Neuronal stem cell (in vitro differentiated cells): ENCODE measurements around the gene RUNDC3A.

Source experiments
- DNase-seq: peaks from one replicate; pipeline ENCODE4 v3.0.0-alpha.2; 2013; ENCODE audit warnings: low spot score
- H2AFZ ChIP-seq: one replicate; pipeline ENCODE4 v1.6.1; 2013; ENCODE audit warnings: mild to moderate bottlenecking, low read length, inconsistent platforms
- H2AK5ac ChIP-seq: 2 replicates; pipeline ENCODE4 v1.6.1; 2013; ENCODE audit warnings: low read depth, mild to moderate bottlenecking, inconsistent platforms, low read length, moderate library complexity, mixed read lengths
- H2BK120ac ChIP-seq: 2 replicates; pipeline ENCODE4 v1.6.1; 2013; ENCODE audit warnings: low read depth, mild to moderate bottlenecking, inconsistent platforms, low read length, moderate library complexity, mixed read lengths
- H2BK12ac ChIP-seq: one replicate; pipeline ENCODE4 v1.6.1; 2013; ENCODE audit warnings: low read length, inconsistent platforms
- H2BK15ac ChIP-seq: 2 replicates; pipeline ENCODE4 v1.6.1; 2013; ENCODE audit warnings: mild to moderate bottlenecking, low read length, inconsistent platforms, mixed read lengths
- H2BK5ac ChIP-seq: one replicate; pipeline ENCODE4 v1.6.1; 2013; ENCODE audit warnings: inconsistent platforms, mild to moderate bottlenecking, low read length, moderate library complexity
- H3K14ac ChIP-seq: one replicate; pipeline ENCODE4 v1.6.1; 2013; ENCODE audit warnings: low read length, inconsistent platforms
- H3K18ac ChIP-seq: 2 replicates; pipeline ENCODE4 v1.6.1; 2013; ENCODE audit warnings: low read length, inconsistent platforms
- H3K23ac ChIP-seq: 2 replicates; pipeline ENCODE4 v1.6.1; 2013; ENCODE audit warnings: low read depth, mild to moderate bottlenecking, mixed read lengths, low read length, inconsistent platforms; ENCODE audit not compliant: poor library complexity
- H3K27ac ChIP-seq: replicated peaks from 3 replicates; pipeline ENCODE4 v1.5.1; 2013; ENCODE audit warnings: low read length, inconsistent platforms
- H3K27me3 ChIP-seq, 3 experiments: 2 replicates each; pipeline ENCODE4 v1.6.1; 2013; ENCODE audit warnings: low read length in 3 of 3, mild to moderate bottlenecking in 2 of 3, inconsistent platforms in 1 of 3, low read depth in 1 of 3, mixed read lengths in 1 of 3, moderate library complexity in 1 of 3; ENCODE audit not compliant: control insufficient read depth in 3 of 3, insufficient read depth in 3 of 3
- H3K36me3 ChIP-seq, 2 donors: replicated peaks in 1 of 2; 2 replicates each; pipeline ENCODE4 v1.6.1; 2013; ENCODE audit warnings: low read length in 2 of 2; ENCODE audit not compliant: control insufficient read depth in 2 of 2, insufficient read depth in 2 of 2
- H3K4ac ChIP-seq: 2 replicates; pipeline ENCODE4 v1.6.1; 2013; ENCODE audit warnings: inconsistent platforms, mild to moderate bottlenecking, low read length, moderate library complexity
- H3K4me1 ChIP-seq, 2 donors: 1 replicate in 1 of 2; 2 replicates in 1 of 2; pipeline ENCODE4 v1.6.1; 2013; ENCODE audit warnings: low read length in 2 of 2, low read depth in 1 of 2; ENCODE audit not compliant: control insufficient read depth in 2 of 2, insufficient read depth in 1 of 2
- H3K4me2 ChIP-seq: one replicate; pipeline ENCODE4 v1.6.1; 2013; ENCODE audit warnings: mild to moderate bottlenecking, low read length, inconsistent platforms; ENCODE audit not compliant: insufficient read depth, poor library complexity, severe bottlenecking
- H3K4me3 ChIP-seq, 2 donors: 2 replicates each; pipeline ENCODE4 v1.5.1; 2013; ENCODE audit warnings: low read length in 2 of 2, mild to moderate bottlenecking in 2 of 2, inconsistent platforms in 1 of 2, moderate library complexity in 1 of 2
- H3K79me1 ChIP-seq: one replicate; pipeline ENCODE4 v1.6.1; 2013; ENCODE audit warnings: low read depth, mild to moderate bottlenecking, inconsistent platforms, low read length, moderate library complexity
- H3K9ac ChIP-seq: one replicate; pipeline ENCODE4 v1.6.1; 2013; ENCODE audit warnings: mild to moderate bottlenecking, low read depth, low read length, inconsistent platforms; ENCODE audit not compliant: poor library complexity
- H3K9me3 ChIP-seq, 2 donors: replicated peaks in 1 of 2; 2 replicates each; pipeline versions ENCODE3 to v1.6.1; 2013; ENCODE audit warnings: low read length in 2 of 2, mild to moderate bottlenecking in 2 of 2, inconsistent platforms in 1 of 2, low read depth in 1 of 2, mixed read lengths in 1 of 2, moderate library complexity in 1 of 2; ENCODE audit not compliant: control insufficient read depth in 2 of 2, insufficient read depth in 1 of 2
- H4K8ac ChIP-seq: one replicate; pipeline ENCODE4 v1.6.1; 2013; ENCODE audit warnings: low read depth, mild to moderate bottlenecking, inconsistent platforms, low read length, moderate library complexity
- H4K91ac ChIP-seq: one replicate; pipeline ENCODE4 v1.6.1; 2013; ENCODE audit warnings: low read length, low read depth, mild to moderate bottlenecking, inconsistent platforms; ENCODE audit not compliant: poor library complexity
- WGBS, 2 donors: extraction: QIAGEN DNeasy Blood & Tissue Kit; methylation state at CpG; one replicate each; pipeline ENCODE4 v1.1.7; 2013; ENCODE audit warnings: missing lambda C conversion rate in 2 of 2, mixed read lengths in 1 of 2; ENCODE audit not compliant: insufficient read length in 2 of 2, insufficient replicate concordance in 1 of 2; ENCODE audit errors: extremely low coverage in 2 of 2; 5-methylcytosine and 5-hydroxymethylcytosine counted together

The RUNDC3A gene

GRCh38 chr17:44331249-44331760 lies 22.9 kb downstream of the RUNDC3A start:
- no peaks in the 10 kb centered on the region for H3K79me1 ChIP-seq
- no peak overlapping the region for H2AK5ac ChIP-seq
- H3K14ac ChIP-seq: no peak overlapping the region
- no peak overlapping the region for H4K8ac ChIP-seq
- H3K18ac ChIP-seq: no peak overlapping the region
- no peaks in the 10 kb centered on the region for H3K9me3 ChIP-seq
- H3K4me2 ChIP-seq: no peak overlapping the region
- H3K9ac ChIP-seq: no peak overlapping the region
- H3K4me1 ChIP-seq: peaks cover 0 to 2% of the 10 kb centered on the region in 2 donors
- DNase-seq: peak; percentile 86
- H2BK12ac ChIP-seq: no peak overlapping the region
- no peak overlapping the region for H3K27ac ChIP-seq
- no peaks in the 10 kb centered on the region for H3K36me3 ChIP-seq
- no peak overlapping the region for H2BK5ac ChIP-seq
- H2AFZ ChIP-seq: peak overlapping the region; percentile 65
- no peak overlapping the region for H2BK15ac ChIP-seq
- peaks cover 0 to 24% (median 2%) of the 10 kb centered on the region in 3 experiments for H3K27me3 ChIP-seq
- no CpG with 5 or more reads among the region's 7 CpGs for WGBS, 2 donors
- no peak overlapping the region for H3K23ac ChIP-seq
- H2BK120ac ChIP-seq: no peak overlapping the region
- no peak overlapping the region for H3K4me3 ChIP-seq
- no peak overlapping the region for H4K91ac ChIP-seq
- H3K4ac ChIP-seq: no peak overlapping the region

GRCh38 chr17:44333371-44333770 lies 25.0 kb downstream of the RUNDC3A start:
- Histone ChIP-seq H3K4ac (no peak overlapping the region), H3K4me1 (no peaks in the 10 kb centered on the region), H3K79me1 (no peaks in the 10 kb centered on the region), H4K91ac (no peak overlapping the region), H3K23ac (no peak overlapping the region), H3K27ac (no peak overlapping the region), H3K36me3 (no peaks in the 10 kb centered on the region), H2BK120ac (no peak overlapping the region), H4K8ac (no peak overlapping the region), H3K27me3 (peaks cover 0 to 31% (median 0%) of the 10 kb centered on the region in 3 experiments), H2AK5ac (no peak overlapping the region), H3K4me2 (no peak overlapping the region), H2BK5ac (no peak overlapping the region), H3K9me3 (no peaks in the 10 kb centered on the region), H3K9ac (no peak overlapping the region), H3K14ac (no peak overlapping the region), H3K4me3 (no peak overlapping the region), H2BK12ac (no peak overlapping the region), H2BK15ac (no peak overlapping the region), H3K18ac (no peak overlapping the region), H2AFZ (no peak overlapping the region)
- no peak for DNase-seq
- WGBS, 2 donors: no CpG with 5 or more reads among the region's 5 CpGs

DNA sequence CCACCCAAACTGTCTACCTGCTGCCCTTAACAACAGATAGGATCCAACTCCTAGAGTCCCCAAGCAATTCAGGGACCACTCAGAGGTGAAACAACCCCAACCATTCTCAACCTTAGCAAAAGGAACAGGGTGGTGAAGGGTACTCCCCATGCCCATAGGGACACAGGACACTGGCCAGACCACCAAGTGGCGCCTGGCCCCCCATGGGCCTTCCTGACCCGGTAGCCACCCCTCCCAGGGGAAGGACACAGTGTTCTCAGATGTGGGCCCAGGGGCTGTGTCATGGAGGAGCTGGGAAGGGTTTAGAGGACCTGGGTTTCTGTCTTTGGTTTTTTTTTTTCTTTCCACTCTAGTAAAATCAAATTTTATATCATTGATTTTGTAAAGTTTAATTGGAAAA lies 25.9 kb downstream of the RUNDC3A start:
- no peak overlapping the region for H4K8ac ChIP-seq
- H3K18ac ChIP-seq: no peak overlapping the region
- H2BK120ac ChIP-seq: no peak overlapping the region
- no peak overlapping the region for H2AK5ac ChIP-seq
- no peak overlapping the region for H3K14ac ChIP-seq
- no peak overlapping the region for H3K4me3 ChIP-seq
- no peaks in the 10 kb centered on the region for H3K4me1 ChIP-seq
- no peaks in the 10 kb centered on the region for H3K79me1 ChIP-seq
- no CpG with 5 or more reads among the region's 2 CpGs for WGBS, 2 donors
- H2AFZ ChIP-seq: no peak overlapping the region
- no peak overlapping the region for H3K4ac ChIP-seq
- peaks cover 0 to 34% (median 0%) of the 10 kb centered on the region in 3 experiments for H3K27me3 ChIP-seq
- no peak overlapping the region for H2BK15ac ChIP-seq
- DNase-seq: no peak
- no peak overlapping the region for H2BK5ac ChIP-seq
- H3K9ac ChIP-seq: no peak overlapping the region
- no peak overlapping the region for H2BK12ac ChIP-seq
- H3K9me3 ChIP-seq: no peaks in the 10 kb centered on the region
- H3K36me3 ChIP-seq: no peaks in the 10 kb centered on the region
- H4K91ac ChIP-seq: no peak overlapping the region
- no peak overlapping the region for H3K23ac ChIP-seq
- H3K4me2 ChIP-seq: no peak overlapping the region
- no peak overlapping the region for H3K27ac ChIP-seq

GRCh38 chr17:44334727-44335126 lies 26.3 kb downstream of the RUNDC3A start:
- Histone ChIP-seq H4K8ac (no peak overlapping the region), H3K9me3 (no peaks in the 10 kb centered on the region), H3K4me2 (no peak overlapping the region), H2BK5ac (no peak overlapping the region), H3K9ac (peak overlapping the region; percentile 30), H4K91ac (no peak overlapping the region), H3K4ac (no peak overlapping the region), H3K23ac (no peak overlapping the region), H3K18ac (no peak overlapping the region), H2AK5ac (peak overlapping the region; percentile 61), H3K36me3 (no peaks in the 10 kb centered on the region), H3K14ac (no peak overlapping the region), H2BK12ac (no peak overlapping the region), H2BK15ac (no peak overlapping the region), H3K27ac (no peak overlapping the region), H3K27me3 (peaks cover 0 to 34% (median 0%) of the 10 kb centered on the region in 3 experiments), H3K4me1 (no peaks in the 10 kb centered on the region), H3K4me3 (no peak overlapping the region), H3K79me1 (no peaks in the 10 kb centered on the region), H2BK120ac (no peak overlapping the region), H2AFZ (no peak overlapping the region)
- DNase-seq: no peak
- no CpG with 5 or more reads among the region's 3 CpGs for WGBS, 2 donors
